GM12878 (cell line): ENCODE data around the gene CD96. TPM values are rescaled to one million over a fixed set of nuclear protein-coding genes. Genes with fewer than 3 reads are reported as not detected.

ENCODE experiments used
- ATAC-seq: fragments of 200-7000 bp; cut with Tn5 transposase; 3 replicates; pipeline ENCODE4 v1.9.1; 2020; ENCODE audit warnings: mild to moderate bottlenecking, moderate library complexity
- BruUV-seq: library from RNA; stranded (reverse); fragments of 400-500 nt; replicated peaks from 2 replicates; lab custom pipeline; 2021; lab: Mats Ljungman, UMichigan
- CTCF ChIA-PET: fragments of 300-600 bp; sonication (Branson Sonifier 250); formaldehyde crosslinking; extraction: SDS; loops from one replicate; lab custom pipeline; 2021; ENCODE audit warnings: inconsistent platforms; lab: Yijun Ruan, JAX
- POLR2A ChIA-PET: fragments of 350-600 bp; formaldehyde crosslinking; extraction: SDS; loops from one replicate; lab custom pipeline; 2021; ENCODE audit warnings: inconsistent platforms; lab: Charles Lee
- RAD21 ChIA-PET: fragments of 300-600 bp; sonication (Branson Sonifier 250); formaldehyde crosslinking; loops from one replicate; lab custom pipeline; 2023; ENCODE audit warnings: antibody characterized with exemption; ENCODE audit not compliant: unreplicated experiment; lab: Charles Lee
- SMC1A ChIA-PET: fragments of 300-600 bp; sonication (Branson Sonifier 250); formaldehyde crosslinking; loops from one replicate; lab custom pipeline; 2023; ENCODE audit not compliant: unreplicated experiment, uncharacterized antibody; lab: Charles Lee
- DNase-seq: peaks from one replicate; pipeline ENCODE4 v3.0.0-alpha.2; 2011; ENCODE audit warnings: low read depth, low spot score
- FAIRE-seq: peaks from 3 replicates; lab custom pipeline; 2011; peaks lifted over from hg19 to GRCh38; lab: Jason Lieb, UNC
- H2AFZ ChIP-seq: 2 replicates; pipeline ENCODE4 v1.6.0; 2011; ENCODE audit warnings: low read depth, low read length, control low read depth; ENCODE audit not compliant: control insufficient read depth
- H3K27ac ChIP-seq: 2 replicates; pipeline ENCODE4 v1.5.1; 2011; ENCODE audit warnings: control low read depth; ENCODE audit not compliant: control insufficient read depth, insufficient read depth
- H3K27me3 ChIP-seq, 2 experiments: replicated peaks in 1 of 2; 2 replicates each; pipeline versions ENCODE4 v1.6.0 to v1.6.1; 2011; ENCODE audit warnings: low read length in 1 of 2; ENCODE audit not compliant: control insufficient read depth in 2 of 2, insufficient read depth in 2 of 2
- H3K36me3 ChIP-seq, 2 experiments: 2 replicates each; pipeline ENCODE4 v1.5.1; 2011; ENCODE audit warnings: low read length in 1 of 2; ENCODE audit not compliant: control insufficient read depth in 2 of 2, insufficient read depth in 2 of 2
- H3K4me1 ChIP-seq: 2 replicates; pipeline ENCODE4 v1.6.1; 2011; ENCODE audit warnings: mild to moderate bottlenecking, low read length, moderate library complexity, mixed read lengths; ENCODE audit not compliant: control insufficient read depth, insufficient read depth
- H3K4me2 ChIP-seq: 2 replicates; pipeline ENCODE4 v1.6.0; 2011; ENCODE audit warnings: control low read depth; ENCODE audit not compliant: control insufficient read depth, insufficient read depth
- H3K4me3 ChIP-seq: fragments of 200-600 bp; sonication (generic); 2 replicates; pipeline ENCODE4 v1.5.1; 2016
- H3K79me2 ChIP-seq: 2 replicates; pipeline ENCODE4 v1.6.0; 2011; ENCODE audit warnings: low read length; ENCODE audit not compliant: control insufficient read depth, insufficient read depth
- H3K9ac ChIP-seq: 2 replicates; pipeline ENCODE4 v1.8.0; 2011; ENCODE audit warnings: low read length, control low read depth, mixed read lengths; ENCODE audit not compliant: control insufficient read depth, insufficient read depth
- H3K9me3 ChIP-seq: replicated peaks from 3 replicates; pipeline ENCODE4 v1.5.1; 2011; ENCODE audit warnings: mild to moderate bottlenecking, low read length; ENCODE audit not compliant: control insufficient read depth, insufficient read depth
- H4K20me1 ChIP-seq: 2 replicates; pipeline ENCODE4 v1.6.0; 2011; ENCODE audit not compliant: control insufficient read depth, insufficient read depth
- MTA2 ChIP-seq: fragments of 450-650 bp; IDR thresholded peaks from 2 replicates; pipeline ENCODE4 v1.6.1; 2016; ENCODE audit warnings: low read depth, mild to moderate bottlenecking, moderate library complexity
- ZBED1 ChIP-seq: IDR thresholded peaks from 2 replicates; pipeline ENCODE4 v1.6.1; 2016; ENCODE audit warnings: borderline replicate concordance
- WGBS: methylation state at CpG from one replicate; pipeline ENCODE4 v1.1.6; 2016; ENCODE audit warnings: low lambda C conversion rate; ENCODE audit not compliant: insufficient replicate concordance, insufficient coverage; ENCODE audit errors: missing lambda C conversion rate; 5-methylcytosine and 5-hydroxymethylcytosine counted together
- in situ Hi-C: fragments of 300-500 bp; cut with MboI; formaldehyde crosslinking; loops from 9 replicates; pipeline ENCODE4 v1.14.3; 2018; ENCODE audit warnings: mixed read lengths
- intact Hi-C: fragments of 100-400 bp; cut with micrococcal nuclease; formaldehyde crosslinking; loops from one replicate; pipeline ENCODE4 v1.14.2; 2022; ENCODE audit not compliant: unreplicated experiment
- polyA plus RNA-seq, 11 experiments: library from polyadenylated mRNA; depleted of rRNA in 4 of 11; unstranded in 6 of 11; stranded (reverse) in 5 of 11; fragments of >200 nt; fragmentation: Nextera tagmentation in 4 of 11; fragmentation: Illumina TruSeq in 1 of 11; extraction: Ambion mirVana in 4 of 11; extraction: Trizol in 1 of 11; gene quantifications; 1 replicate in 1 of 11; 2 replicates in 10 of 11; pipeline versions ENCODE4 v1.2.1 to v1.2.3, GENCODE V29; 2011 to 2016; ENCODE audit warnings: inconsistent platforms in 2 of 11, missing spikeins in 2 of 11, low read depth in 1 of 11
- total RNA-seq, 4 experiments: library from RNA; depleted of rRNA in 3 of 4; stranded (reverse); fragments of >200 nt in 3 of 4; fragmentation: Illumina TruSeq in 1 of 4; extraction: Trizol in 1 of 4; gene quantifications; 2 replicates each; pipeline versions ENCODE4 v1.2.1 to v1.2.3, GENCODE V29; 2013 to 2021
- TF ChIP-seq, protein P1 (sequence below): IDR thresholded peaks from 2 replicates; pipeline ENCODE4 v1.6.1; 2012; ENCODE audit warnings: improper control_type of control experiment, low read depth, low read length; ENCODE audit not compliant: insufficient replicate concordance

The CD96 gene
- total and polyA plus RNA-seq, 10 of the 15 experiments (the other 5 are each of a cell fraction or from before 2014, with no cell fraction given) = 0.13 to 10.1 (median 0.47) TPM

GRCh38 chr3:111593666-111594065 lies 51.7 kb downstream of the CD96 start (continued):
- TF ChIP-seq, protein P1, sequence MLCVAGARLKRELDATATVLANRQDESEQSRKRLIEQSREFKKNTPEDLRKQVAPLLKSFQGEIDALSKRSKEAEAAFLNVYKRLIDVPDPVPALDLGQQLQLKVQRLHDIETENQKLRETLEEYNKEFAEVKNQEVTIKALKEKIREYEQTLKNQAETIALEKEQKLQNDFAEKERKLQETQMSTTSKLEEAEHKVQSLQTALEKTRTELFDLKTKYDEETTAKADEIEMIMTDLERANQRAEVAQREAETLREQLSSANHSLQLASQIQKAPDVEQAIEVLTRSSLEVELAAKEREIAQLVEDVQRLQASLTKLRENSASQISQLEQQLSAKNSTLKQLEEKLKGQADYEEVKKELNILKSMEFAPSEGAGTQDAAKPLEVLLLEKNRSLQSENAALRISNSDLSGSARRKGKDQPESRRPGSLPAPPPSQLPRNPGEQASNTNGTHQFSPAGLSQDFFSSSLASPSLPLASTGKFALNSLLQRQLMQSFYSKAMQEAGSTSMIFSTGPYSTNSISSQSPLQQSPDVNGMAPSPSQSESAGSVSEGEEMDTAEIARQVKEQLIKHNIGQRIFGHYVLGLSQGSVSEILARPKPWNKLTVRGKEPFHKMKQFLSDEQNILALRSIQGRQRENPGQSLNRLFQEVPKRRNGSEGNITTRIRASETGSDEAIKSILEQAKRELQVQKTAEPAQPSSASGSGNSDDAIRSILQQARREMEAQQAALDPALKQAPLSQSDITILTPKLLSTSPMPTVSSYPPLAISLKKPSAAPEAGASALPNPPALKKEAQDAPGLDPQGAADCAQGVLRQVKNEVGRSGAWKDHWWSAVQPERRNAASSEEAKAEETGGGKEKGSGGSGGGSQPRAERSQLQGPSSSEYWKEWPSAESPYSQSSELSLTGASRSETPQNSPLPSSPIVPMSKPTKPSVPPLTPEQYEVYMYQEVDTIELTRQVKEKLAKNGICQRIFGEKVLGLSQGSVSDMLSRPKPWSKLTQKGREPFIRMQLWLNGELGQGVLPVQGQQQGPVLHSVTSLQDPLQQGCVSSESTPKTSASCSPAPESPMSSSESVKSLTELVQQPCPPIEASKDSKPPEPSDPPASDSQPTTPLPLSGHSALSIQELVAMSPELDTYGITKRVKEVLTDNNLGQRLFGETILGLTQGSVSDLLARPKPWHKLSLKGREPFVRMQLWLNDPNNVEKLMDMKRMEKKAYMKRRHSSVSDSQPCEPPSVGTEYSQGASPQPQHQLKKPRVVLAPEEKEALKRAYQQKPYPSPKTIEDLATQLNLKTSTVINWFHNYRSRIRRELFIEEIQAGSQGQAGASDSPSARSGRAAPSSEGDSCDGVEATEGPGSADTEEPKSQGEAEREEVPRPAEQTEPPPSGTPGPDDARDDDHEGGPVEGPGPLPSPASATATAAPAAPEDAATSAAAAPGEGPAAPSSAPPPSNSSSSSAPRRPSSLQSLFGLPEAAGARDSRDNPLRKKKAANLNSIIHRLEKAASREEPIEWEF = no peak

GRCh38 chr3:111594205-111594604 lies 52.2 kb downstream of the CD96 start:
- Histone ChIP-seq H3K27ac (no peak overlapping the region), H4K20me1 (no peaks in the 10 kb centered on the region), H3K36me3 (no peaks in the 10 kb centered on the region), H3K79me2 (no peaks in the 10 kb centered on the region), H3K9ac (no peak overlapping the region), H3K27me3 (no peaks in the 10 kb centered on the region), H3K4me1 (no peaks in the 10 kb centered on the region), H3K4me3 (no peak overlapping the region), H2AFZ (no peak overlapping the region), H3K9me3 (no peaks in the 10 kb centered on the region), H3K4me2 (no peak overlapping the region)
- ChIA-PET SMC1A (interaction anchor here (1.0 to 1.8 kb wide), 6 partner anchors 16 to 97 kb away, joined by 3 to 10 read pairs (median 4); no protein-coding TSS in a partner anchor), POLR2A (interaction anchor here (0.6 to 1.5 kb wide), 2 partner anchors 14 to 115 kb away, joined by 3 to 4 read pairs; no protein-coding TSS in a partner anchor), CTCF (interaction anchor here (0.5 to 2.9 kb wide), 7 partner anchors 14 to 368 kb away, joined by 3 to 12 read pairs (median 3); no protein-coding TSS in a partner anchor), RAD21 (interaction anchor here (1.3 kb wide), 1 partner anchor 17 kb away, joined by 4 read pairs; no protein-coding TSS in a partner anchor)
- TF ChIP-seq ZBED1 = no peak
- 0 out of 2 replicates have a peak, but pooled peaks have one; percentile 10 for TF ChIP-seq MTA2
- no TSS peak for BruUV-seq
- FAIRE-seq = no peak
- no peak for DNase-seq
- WGBS = 2% methylated on average over 2 of the region's 2 CpGs
- intact Hi-C loops = no loop called here
- in situ Hi-C loops = no loop called here
- peak; percentile 87 for ATAC-seq
